ENCODE data around the gene LRP1-AS.

Gene LRP1-AS

GRCh38 chr12:57185403-57185802, 38.0 kb upstream of the LRP1-AS start:
- H3K27me3 Mint-ChIP-seq = peaks cover 8% of the 10 kb centered on the region
- H3K27ac Mint-ChIP-seq = no peak overlapping the region
- no peak overlapping the region for H3K4me3 Mint-ChIP-seq
- no peak for ATAC-seq
- no peaks in the 10 kb centered on the region for H3K36me3 Mint-ChIP-seq
- peaks cover 6% of the 10 kb centered on the region for H3K4me1 Mint-ChIP-seq
- H3K9me3 Mint-ChIP-seq = no peaks in the 10 kb centered on the region

GRCh38 chr12:57183939-57184725, 36.7 kb upstream of the LRP1-AS start:
- ATAC-seq = no peak
- H3K27ac Mint-ChIP-seq = no peak overlapping the region
- peaks cover 6% of the 10 kb centered on the region for H3K4me1 Mint-ChIP-seq
- H3K36me3 Mint-ChIP-seq = no peaks in the 10 kb centered on the region
- H3K27me3 Mint-ChIP-seq = peaks cover 8% of the 10 kb centered on the region
- no peak overlapping the region for H3K4me3 Mint-ChIP-seq
- no peaks in the 10 kb centered on the region for H3K9me3 Mint-ChIP-seq

- H3K27ac Mint-ChIP-seq = no peak overlapping the region
- H3K4me1 Mint-ChIP-seq = peaks cover 6% of the 10 kb centered on the region
- H3K9me3 Mint-ChIP-seq = no peaks in the 10 kb centered on the region
- no peaks in the 10 kb centered on the region for H3K36me3 Mint-ChIP-seq
- H3K27me3 Mint-ChIP-seq = peaks cover 8% of the 10 kb centered on the region
- H3K4me3 Mint-ChIP-seq = no peak overlapping the region
- ATAC-seq = peak; percentile 89
Observed at GRCh38 chr12:57182918-57183575, 35.6 kb upstream of the LRP1-AS start.

- Mint-ChIP-seq H3K4me1 (peaks cover 6% of the 10 kb centered on the region), H3K9me3 (no peaks in the 10 kb centered on the region), H3K27ac (no peak overlapping the region), H3K27me3 (peaks cover 8% of the 10 kb centered on the region), H3K36me3 (no peaks in the 10 kb centered on the region), H3K4me3 (no peak overlapping the region)
- ATAC-seq = no peak
Observed at GRCh38 chr12:57181561-57182155, 34.2 kb upstream of the LRP1-AS start.

- H3K36me3 Mint-ChIP-seq = no peaks in the 10 kb centered on the region
- no peak overlapping the region for H3K27ac Mint-ChIP-seq
- no peak overlapping the region for H3K4me3 Mint-ChIP-seq
- no peak for ATAC-seq
- H3K9me3 Mint-ChIP-seq = no peaks in the 10 kb centered on the region
- H3K4me1 Mint-ChIP-seq = peaks cover 6% of the 10 kb centered on the region
- peaks cover 8% of the 10 kb centered on the region for H3K27me3 Mint-ChIP-seq
Observed at GRCh38 chr12:57181072-57181471, 33.7 kb upstream of the LRP1-AS start.

- Mint-ChIP-seq H3K9me3 (no peaks in the 10 kb centered on the region), H3K27me3 (peaks cover 8% of the 10 kb centered on the region), H3K27ac (no peak overlapping the region), H3K4me3 (no peak overlapping the region), H3K36me3 (no peaks in the 10 kb centered on the region), H3K4me1 (peaks cover 6% of the 10 kb centered on the region)
- no peak for ATAC-seq
Observed at GRCh38 chr12:57180321-57180989, 33.0 kb upstream of the LRP1-AS start.

GRCh38 chr12:57179331-57180086, 32.1 kb upstream of the LRP1-AS start:
- Mint-ChIP-seq H3K27me3 (peaks cover 14% of the 10 kb centered on the region), H3K4me1 (peaks cover 6% of the 10 kb centered on the region), H3K27ac (no peak overlapping the region), H3K36me3 (no peaks in the 10 kb centered on the region), H3K4me3 (no peak overlapping the region), H3K9me3 (no peaks in the 10 kb centered on the region)
- ATAC-seq = no peak

- H3K4me3 Mint-ChIP-seq = no peak overlapping the region
- H3K27me3 Mint-ChIP-seq = peaks cover 12% of the 10 kb centered on the region
- no peaks in the 10 kb centered on the region for H3K36me3 Mint-ChIP-seq
- no peak for ATAC-seq
- no peak overlapping the region for H3K27ac Mint-ChIP-seq
- H3K9me3 Mint-ChIP-seq = no peaks in the 10 kb centered on the region
- peaks cover 7% of the 10 kb centered on the region for H3K4me1 Mint-ChIP-seq
Observed at GRCh38 chr12:57178213-57178612, 30.8 kb upstream of the LRP1-AS start.

- peaks cover 19% of the 10 kb centered on the region for H3K27me3 Mint-ChIP-seq
- H3K4me1 Mint-ChIP-seq = peaks cover 6% of the 10 kb centered on the region
- H3K9me3 Mint-ChIP-seq = no peaks in the 10 kb centered on the region
- no peak for ATAC-seq
- H3K36me3 Mint-ChIP-seq = no peaks in the 10 kb centered on the region
- H3K27ac Mint-ChIP-seq = no peak overlapping the region
- no peak overlapping the region for H3K4me3 Mint-ChIP-seq
Observed at GRCh38 chr12:57177354-57177753, 29.9 kb upstream of the LRP1-AS start.

- no peak for ATAC-seq
- Mint-ChIP-seq H3K4me3 (no peak overlapping the region), H3K4me1 (peaks cover 6% of the 10 kb centered on the region), H3K9me3 (no peaks in the 10 kb centered on the region), H3K36me3 (no peaks in the 10 kb centered on the region), H3K27me3 (peaks cover 23% of the 10 kb centered on the region), H3K27ac (no peak overlapping the region)
Observed at GRCh38 chr12:57176846-57177245, 29.4 kb upstream of the LRP1-AS start.

GRCh38 chr12:57176139-57176477, 28.7 kb upstream of the LRP1-AS start:
- ATAC-seq = no peak
- Mint-ChIP-seq H3K4me3 (no peak overlapping the region), H3K27me3 (peaks cover 23% of the 10 kb centered on the region), H3K36me3 (no peaks in the 10 kb centered on the region), H3K27ac (no peak overlapping the region), H3K9me3 (no peaks in the 10 kb centered on the region), H3K4me1 (peaks cover 6% of the 10 kb centered on the region)

- no peak overlapping the region for H3K4me3 Mint-ChIP-seq
- H3K27me3 Mint-ChIP-seq = peaks cover 23% of the 10 kb centered on the region
- no peaks in the 10 kb centered on the region for H3K9me3 Mint-ChIP-seq
- no peaks in the 10 kb centered on the region for H3K36me3 Mint-ChIP-seq
- H3K4me1 Mint-ChIP-seq = peaks cover 6% of the 10 kb centered on the region
- no peak for ATAC-seq
- H3K27ac Mint-ChIP-seq = no peak overlapping the region
Observed at GRCh38 chr12:57175428-57176138, 28.2 kb upstream of the LRP1-AS start.

GRCh38 chr12:57173683-57174082, 26.3 kb upstream of the LRP1-AS start:
- Mint-ChIP-seq H3K27me3 (peaks cover 23% of the 10 kb centered on the region), H3K27ac (no peak overlapping the region), H3K4me1 (peaks cover 6% of the 10 kb centered on the region)

GRCh38 chr12:57173089-57173488, 25.7 kb upstream of the LRP1-AS start:
- Mint-ChIP-seq H3K27ac (no peak overlapping the region), H3K4me1 (peaks cover 6% of the 10 kb centered on the region), H3K4me3 (no peak overlapping the region), H3K9me3 (no peaks in the 10 kb centered on the region), H3K36me3 (no peaks in the 10 kb centered on the region), H3K27me3 (peaks cover 23% of the 10 kb centered on the region)
- peak; percentile 57 for ATAC-seq

More at GRCh38 chr12:57173683-57174082, 26.3 kb upstream of the LRP1-AS start:
- Mint-ChIP-seq H3K4me3 (no peak overlapping the region), H3K9me3 (no peaks in the 10 kb centered on the region), H3K36me3 (no peaks in the 10 kb centered on the region)
- no peak for ATAC-seq

Measured in stimulated activated memory B cell treated with anti-CD40 and anti-IgM and Interleukin-4, amounts not matched to agents 10 μg/mL and 1 μg/mL and 100 μg/mL, for 72 hours (primary cell).